Gastrocnemius medialis (tissue), 4 donors: ENCODE data around the gene RGS11. TPM values are rescaled to one million over a fixed set of nuclear protein-coding genes. Genes with fewer than 3 reads are reported as not detected.

Experiments used
- ATAC-seq, 2 donors: fragments of 150-250 bp; one replicate each; pipeline ENCODE4 v1.9.1; 2016
- DNase-seq, 2 donors: peaks; one replicate each; pipeline ENCODE4 v3.0.0-alpha.2; 2019
- H3K27ac ChIP-seq, 4 donors: fragments of 200-600 bp; sonication (generic); 1 replicate in 1 of 4; 2 replicates in 3 of 4; pipeline ENCODE4 v1.5.1; 2016 to 2018; ENCODE audit warnings: mild to moderate bottlenecking in 2 of 4, moderate library complexity in 1 of 4
- H3K27me3 ChIP-seq, 3 donors: fragments of 200-600 bp; sonication (generic) in 2 of 3; 1 replicate in 1 of 3; 2 replicates in 2 of 3; pipeline versions ENCODE4 v1.5.1 to v1.6.0; 2016 to 2019; ENCODE audit warnings: mild to moderate bottlenecking in 1 of 3, moderate library complexity in 1 of 3
- H3K36me3 ChIP-seq, 2 donors: fragments of 200-600 bp; sonication (generic) in 1 of 2; one replicate each; pipeline ENCODE4 v1.5.1; 2017 to 2018
- H3K4me1 ChIP-seq, 2 donors: fragments of 200-600 bp; sonication (generic) in 1 of 2; one replicate each; pipeline ENCODE4 v1.5.1; 2016 to 2017; ENCODE audit warnings: mild to moderate bottlenecking in 2 of 2
- H3K4me3 ChIP-seq, 4 donors: fragments of 200-600 bp; sonication (generic) in 3 of 4; 1 replicate in 1 of 4; 2 replicates in 3 of 4; pipeline ENCODE4 v1.5.1; 2016 to 2019; ENCODE audit warnings: mild to moderate bottlenecking in 2 of 4
- H3K9me3 ChIP-seq, 3 donors: fragments of 200-600 bp; sonication (generic) in 2 of 3; 1 replicate in 1 of 3; 2 replicates in 2 of 3; pipeline ENCODE4 v1.5.1; 2016 to 2019
- POLR2A ChIP-seq, 2 donors: fragments of 450-650 bp; IDR thresholded peaks; one replicate each; pipeline ENCODE4 v1.6.1; 2017; ENCODE audit warnings: antibody characterized with exemption in 2 of 2, mild to moderate bottlenecking in 2 of 2, moderate library complexity in 2 of 2
- in situ Hi-C, 4 donors: fragments of 200-750 bp; cut with MboI; loops; one replicate each; pipeline versions ENCODE4 v1.15.0 to v1.8.0; 2017; ENCODE audit warnings: low sequenced_read_pairs in 4 of 4
- intact Hi-C: fragments of 100-400 bp; cut with DNase I; formaldehyde crosslinking; loops from one replicate; pipeline ENCODE4 v1.15.1; 2023; ENCODE audit warnings: low total_unique reads
- total RNA-seq, 4 donors: library from RNA; depleted of rRNA; stranded (reverse); fragments of >200 nt; gene quantifications; one replicate each; pipeline versions ENCODE4 v1.1.0 to v1.2.3, GENCODE V29; 2016
- TF ChIP-seq, protein P1 (sequence below), 5 experiments: fragments of 450-650 bp in 3 of 5; fragments of 200-600 bp in 2 of 5; sonication (generic) in 2 of 5; IDR thresholded peaks in 4 of 5; conservative IDR thresholded peaks in 1 of 5; 1 replicate in 4 of 5; 2 replicates in 1 of 5; pipeline ENCODE4 v1.5.1; 2016 to 2019; ENCODE audit warnings: antibody characterized with exemption in 5 of 5, mild to moderate bottlenecking in 3 of 5, moderate library complexity in 3 of 5

The RGS11 gene
- total RNA-seq, 4 donors from 2014 or later, result 1.2 to 2.2 (median 1.6) TPM

- H3K4me3 ChIP-seq, result peak overlapping the region in 2 of 4 donors; percentile 13 to 22
- ATAC-seq (peak; percentile 15 to 20), DNase-seq (no peak)
- H3K4me1 ChIP-seq, result peaks cover 6 to 14% of the 10 kb centered on the region in 2 donors
- H3K27ac ChIP-seq, result no peak overlapping the region
- H3K27me3 ChIP-seq, result peaks cover 3 to 22% (median 16%) of the 10 kb centered on the region in 3 donors
- in situ Hi-C loops, result no loop called here
- no peaks in the 10 kb centered on the region for H3K36me3 ChIP-seq
- no peak for TF ChIP-seq POLR2A (IDR thresholded peaks at IDR 0.05)
- TF ChIP-seq, protein P1, sequence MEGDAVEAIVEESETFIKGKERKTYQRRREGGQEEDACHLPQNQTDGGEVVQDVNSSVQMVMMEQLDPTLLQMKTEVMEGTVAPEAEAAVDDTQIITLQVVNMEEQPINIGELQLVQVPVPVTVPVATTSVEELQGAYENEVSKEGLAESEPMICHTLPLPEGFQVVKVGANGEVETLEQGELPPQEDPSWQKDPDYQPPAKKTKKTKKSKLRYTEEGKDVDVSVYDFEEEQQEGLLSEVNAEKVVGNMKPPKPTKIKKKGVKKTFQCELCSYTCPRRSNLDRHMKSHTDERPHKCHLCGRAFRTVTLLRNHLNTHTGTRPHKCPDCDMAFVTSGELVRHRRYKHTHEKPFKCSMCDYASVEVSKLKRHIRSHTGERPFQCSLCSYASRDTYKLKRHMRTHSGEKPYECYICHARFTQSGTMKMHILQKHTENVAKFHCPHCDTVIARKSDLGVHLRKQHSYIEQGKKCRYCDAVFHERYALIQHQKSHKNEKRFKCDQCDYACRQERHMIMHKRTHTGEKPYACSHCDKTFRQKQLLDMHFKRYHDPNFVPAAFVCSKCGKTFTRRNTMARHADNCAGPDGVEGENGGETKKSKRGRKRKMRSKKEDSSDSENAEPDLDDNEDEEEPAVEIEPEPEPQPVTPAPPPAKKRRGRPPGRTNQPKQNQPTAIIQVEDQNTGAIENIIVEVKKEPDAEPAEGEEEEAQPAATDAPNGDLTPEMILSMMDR (IDR thresholded peaks at IDR 0.05 in 4 of 5, conservative IDR thresholded peaks at IDR 0.05 in 1 of 5), result no peak
- intact Hi-C loops, result no loop called here
- H3K9me3 ChIP-seq, result no peaks in the 10 kb centered on the region
Observed at GRCh38 chr16:280005-280460, 4.3 kb upstream of the RGS11 start.

DNA sequence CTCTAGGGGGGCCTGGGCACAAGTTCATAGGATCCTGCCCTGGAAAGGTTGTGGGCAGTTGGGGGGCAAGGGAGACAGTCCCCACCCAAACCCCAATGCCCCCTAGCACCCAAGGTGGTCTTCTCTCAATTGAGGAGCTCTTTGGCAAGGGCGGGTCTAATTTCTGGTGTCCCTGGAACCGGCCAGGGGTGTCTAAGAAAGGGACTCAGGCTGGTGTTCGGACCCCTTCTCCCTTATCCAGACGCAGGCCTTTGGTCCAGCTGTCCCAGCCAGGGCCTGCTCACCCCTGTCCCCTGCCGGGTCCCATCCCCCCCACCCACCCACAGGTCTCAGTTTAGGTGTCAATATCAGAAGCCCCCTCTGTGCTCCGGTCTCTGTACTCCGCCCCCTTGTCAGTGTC, 3.8 kb upstream of the RGS11 start:
- ATAC-seq, result no peak
- Histone ChIP-seq H3K9me3 (no peaks in the 10 kb centered on the region), H3K36me3 (no peaks in the 10 kb centered on the region), H3K27ac (no peak overlapping the region), H3K4me3 (no peak overlapping the region), H3K27me3 (peaks cover 6 to 27% (median 21%) of the 10 kb centered on the region in 3 donors), H3K4me1 (peaks cover 6 to 18% of the 10 kb centered on the region in 2 donors)
- TF ChIP-seq, protein P1 (IDR thresholded peaks at IDR 0.05 in 4 of 5, conservative IDR thresholded peaks at IDR 0.05 in 1 of 5), result no peak
- no peak for TF ChIP-seq POLR2A (IDR thresholded peaks at IDR 0.05)
- intact Hi-C loops (no loop called here), in situ Hi-C loops (no loop called here)
- DNase-seq, result no peak

GRCh38 chr16:278863-279366, 3.2 kb upstream of the RGS11 start:
- H3K27me3 ChIP-seq, result peaks cover 10 to 32% (median 27%) of the 10 kb centered on the region in 3 donors
- ATAC-seq, result peak in 1 of 2 donors; percentile 33
- in situ Hi-C loops, result no loop called here

GRCh38 chr16:276426-277077, 808 bp upstream of the RGS11 start:
- intact Hi-C loops (no loop called here), in situ Hi-C loops (no loop called here)
- H3K4me3 ChIP-seq, result no peak overlapping the region
- TF ChIP-seq, protein P1 (IDR thresholded peaks at IDR 0.05 in 4 of 5, conservative IDR thresholded peaks at IDR 0.05 in 1 of 5), result no peak
- no peak for TF ChIP-seq POLR2A (IDR thresholded peaks at IDR 0.05)
- no peak overlapping the region for H3K27ac ChIP-seq
- H3K4me1 ChIP-seq, result peaks cover 6 to 18% of the 10 kb centered on the region in 2 donors
- peak in 1 of 2 donors; percentile 23 for ATAC-seq
- H3K27me3 ChIP-seq, result peaks cover 10 to 30% (median 27%) of the 10 kb centered on the region in 3 donors
- no peaks in the 10 kb centered on the region for H3K36me3 ChIP-seq
- peak in 1 of 2 donors; percentile 36 for DNase-seq
- H3K9me3 ChIP-seq, result no peaks in the 10 kb centered on the region

More at GRCh38 chr16:278863-279366, 3.2 kb upstream of the RGS11 start:
- peaks cover 6 to 18% of the 10 kb centered on the region in 2 donors for H3K4me1 ChIP-seq
- H3K36me3 ChIP-seq, result no peaks in the 10 kb centered on the region
- TF ChIP-seq, protein P1 (IDR thresholded peaks at IDR 0.05 in 4 of 5, conservative IDR thresholded peaks at IDR 0.05 in 1 of 5), result no peak
- no peak for TF ChIP-seq POLR2A (IDR thresholded peaks at IDR 0.05)
- intact Hi-C loops, result no loop called here
- no peak overlapping the region for H3K4me3 ChIP-seq
- DNase-seq, result no peak
- no peak overlapping the region for H3K27ac ChIP-seq
- H3K9me3 ChIP-seq, result no peaks in the 10 kb centered on the region
